Measurements from ENCODE around the gene EFL1. TPM values are rescaled to one million over a fixed set of nuclear protein-coding genes. Genes with fewer than 3 reads are reported as not detected.

The EFL1 gene
- total and polyA plus RNA-seq, 2 experiments from 2014 or later = 15.4 to 46.4 TPM

DNA sequence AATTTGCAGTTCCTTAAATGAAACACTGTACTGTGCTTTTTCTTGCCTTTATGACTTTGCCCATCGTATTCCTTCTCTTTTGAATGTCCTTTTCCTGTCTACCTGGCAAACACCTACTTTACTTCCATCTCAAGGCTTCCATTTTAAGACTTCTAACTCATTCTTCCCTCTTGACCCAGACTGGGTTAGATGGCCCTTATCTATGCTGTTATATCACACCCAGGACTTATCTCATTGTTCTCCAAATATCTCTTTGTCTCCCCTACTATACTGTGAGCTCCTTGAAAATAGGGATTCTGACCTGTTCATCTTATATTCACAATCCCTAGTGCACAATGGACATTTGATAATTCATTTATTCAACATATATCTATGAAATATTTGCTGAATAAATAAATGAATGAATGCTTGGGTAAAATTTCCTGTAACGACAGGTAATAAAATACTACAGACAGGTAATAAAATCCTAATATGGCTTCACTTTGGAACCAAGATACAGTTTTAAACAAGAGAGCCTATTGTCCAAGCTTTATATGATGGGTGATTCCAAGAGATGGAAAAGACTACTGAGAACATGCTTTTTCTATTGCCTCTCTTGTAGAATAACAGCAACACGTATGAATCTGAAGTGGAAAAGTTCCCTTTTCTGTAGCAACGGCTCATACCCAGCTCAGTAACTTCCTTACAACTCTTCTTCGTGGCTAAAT is 22.7 kb downstream of the EFL1 start:
- H3K36me3 ChIP-seq (ENCODE audit: insufficient read depth) = peaks cover 21% of the 10 kb centered on the region; the same call in 1 of the 2 replicates
- Mint-ChIP-seq H3K4me3 (no peak overlapping the region), H3K4me1 (no peaks in the 10 kb centered on the region), H3K36me3 (ENCODE audit: low read depth) (peaks cover 20% of the 10 kb centered on the region), H3K27ac (no peak overlapping the region), H3K27me3 (ENCODE audit: insufficient read depth, low read depth, poor library complexity) (no peaks in the 10 kb centered on the region), H3K9me3 (no peaks in the 10 kb centered on the region)
- H3K27me3 ChIP-seq (ENCODE audit: insufficient read depth) = no peaks in the 10 kb centered on the region
- no peaks in the 10 kb centered on the region for H4K20me1 ChIP-seq (replicated peaks; ENCODE audit: insufficient read depth)
- ATAC-seq = no peak
- H3K9me2 ChIP-seq (ENCODE audit: insufficient read depth) = no peaks in the 10 kb centered on the region
- no peak for DNase-seq (ENCODE audit: low spot score)
- TF ChIP-seq NANOG (IDR thresholded peaks at IDR 0.05; ENCODE audit: borderline replicate concordance) = no peak
- TF ChIP-seq POLR2AphosphoS5 (IDR thresholded peaks at IDR 0.05; ENCODE audit: low read depth) = no peak
- TF ChIP-seq ZNF114 (CRISPR knock-in tag; IDR thresholded peaks at IDR 0.05) = no peak
- TF ChIP-seq ZNF331 (CRISPR knock-in tag; IDR thresholded peaks at IDR 0.05; ENCODE audit: low read depth) = no peak
- TF ChIP-seq EZH2phosphoT487 (IDR thresholded peaks at IDR 0.05; ENCODE audit: unreplicated experiment) = no peak
- no peak for TF ChIP-seq JUNB (IDR thresholded peaks at IDR 0.05; ENCODE audit: unreplicated experiment)
- TF ChIP-seq, protein P1, sequence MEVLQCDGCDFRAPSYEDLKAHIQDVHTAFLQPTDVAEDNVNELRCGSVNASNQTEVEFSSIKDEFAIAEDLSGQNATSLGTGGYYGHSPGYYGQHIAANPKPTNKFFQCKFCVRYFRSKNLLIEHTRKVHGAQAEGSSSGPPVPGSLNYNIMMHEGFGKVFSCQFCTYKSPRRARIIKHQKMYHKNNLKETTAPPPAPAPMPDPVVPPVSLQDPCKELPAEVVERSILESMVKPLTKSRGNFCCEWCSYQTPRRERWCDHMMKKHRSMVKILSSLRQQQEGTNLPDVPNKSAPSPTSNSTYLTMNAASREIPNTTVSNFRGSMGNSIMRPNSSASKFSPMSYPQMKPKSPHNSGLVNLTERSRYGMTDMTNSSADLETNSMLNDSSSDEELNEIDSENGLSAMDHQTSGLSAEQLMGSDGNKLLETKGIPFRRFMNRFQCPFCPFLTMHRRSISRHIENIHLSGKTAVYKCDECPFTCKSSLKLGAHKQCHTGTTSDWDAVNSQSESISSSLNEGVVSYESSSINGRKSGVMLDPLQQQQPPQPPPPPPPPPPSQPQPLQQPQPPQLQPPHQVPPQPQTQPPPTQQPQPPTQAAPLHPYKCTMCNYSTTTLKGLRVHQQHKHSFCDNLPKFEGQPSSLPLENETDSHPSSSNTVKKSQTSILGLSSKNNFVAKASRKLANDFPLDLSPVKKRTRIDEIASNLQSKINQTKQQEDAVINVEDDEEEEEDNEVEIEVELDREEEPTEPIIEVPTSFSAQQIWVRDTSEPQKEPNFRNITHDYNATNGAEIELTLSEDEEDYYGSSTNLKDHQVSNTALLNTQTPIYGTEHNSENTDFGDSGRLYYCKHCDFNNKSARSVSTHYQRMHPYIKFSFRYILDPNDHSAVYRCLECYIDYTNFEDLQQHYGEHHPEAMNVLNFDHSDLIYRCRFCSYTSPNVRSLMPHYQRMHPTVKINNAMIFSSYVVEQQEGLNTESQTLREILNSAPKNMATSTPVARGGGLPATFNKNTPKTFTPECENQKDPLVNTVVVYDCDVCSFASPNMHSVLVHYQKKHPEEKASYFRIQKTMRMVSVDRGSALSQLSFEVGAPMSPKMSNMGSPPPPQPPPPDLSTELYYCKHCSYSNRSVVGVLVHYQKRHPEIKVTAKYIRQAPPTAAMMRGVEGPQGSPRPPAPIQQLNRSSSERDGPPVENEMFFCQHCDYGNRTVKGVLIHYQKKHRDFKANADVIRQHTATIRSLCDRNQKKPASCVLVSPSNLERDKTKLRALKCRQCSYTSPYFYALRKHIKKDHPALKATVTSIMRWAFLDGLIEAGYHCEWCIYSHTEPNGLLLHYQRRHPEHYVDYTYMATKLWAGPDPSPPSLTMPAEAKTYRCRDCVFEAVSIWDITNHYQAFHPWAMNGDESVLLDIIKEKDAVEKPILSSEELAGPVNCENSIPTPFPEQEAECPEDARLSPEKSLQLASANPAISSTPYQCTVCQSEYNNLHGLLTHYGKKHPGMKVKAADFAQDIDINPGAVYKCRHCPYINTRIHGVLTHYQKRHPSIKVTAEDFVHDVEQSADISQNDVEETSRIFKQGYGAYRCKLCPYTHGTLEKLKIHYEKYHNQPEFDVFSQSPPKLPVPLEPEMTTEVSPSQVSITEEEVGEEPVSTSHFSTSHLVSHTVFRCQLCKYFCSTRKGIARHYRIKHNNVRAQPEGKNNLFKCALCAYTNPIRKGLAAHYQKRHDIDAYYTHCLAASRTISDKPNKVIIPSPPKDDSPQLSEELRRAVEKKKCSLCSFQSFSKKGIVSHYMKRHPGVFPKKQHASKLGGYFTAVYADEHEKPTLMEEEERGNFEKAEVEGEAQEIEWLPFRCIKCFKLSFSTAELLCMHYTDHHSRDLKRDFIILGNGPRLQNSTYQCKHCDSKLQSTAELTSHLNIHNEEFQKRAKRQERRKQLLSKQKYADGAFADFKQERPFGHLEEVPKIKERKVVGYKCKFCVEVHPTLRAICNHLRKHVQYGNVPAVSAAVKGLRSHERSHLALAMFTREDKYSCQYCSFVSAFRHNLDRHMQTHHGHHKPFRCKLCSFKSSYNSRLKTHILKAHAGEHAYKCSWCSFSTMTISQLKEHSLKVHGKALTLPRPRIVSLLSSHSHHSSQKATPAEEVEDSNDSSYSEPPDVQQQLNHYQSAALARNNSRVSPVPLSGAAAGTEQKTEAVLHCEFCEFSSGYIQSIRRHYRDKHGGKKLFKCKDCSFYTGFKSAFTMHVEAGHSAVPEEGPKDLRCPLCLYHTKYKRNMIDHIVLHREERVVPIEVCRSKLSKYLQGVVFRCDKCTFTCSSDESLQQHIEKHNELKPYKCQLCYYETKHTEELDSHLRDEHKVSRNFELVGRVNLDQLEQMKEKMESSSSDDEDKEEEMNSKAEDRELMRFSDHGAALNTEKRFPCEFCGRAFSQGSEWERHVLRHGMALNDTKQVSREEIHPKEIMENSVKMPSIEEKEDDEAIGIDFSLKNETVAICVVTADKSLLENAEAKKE (CRISPR knock-in tag; IDR thresholded peaks at IDR 0.05) = no peak
- TF ChIP-seq, protein P2, sequence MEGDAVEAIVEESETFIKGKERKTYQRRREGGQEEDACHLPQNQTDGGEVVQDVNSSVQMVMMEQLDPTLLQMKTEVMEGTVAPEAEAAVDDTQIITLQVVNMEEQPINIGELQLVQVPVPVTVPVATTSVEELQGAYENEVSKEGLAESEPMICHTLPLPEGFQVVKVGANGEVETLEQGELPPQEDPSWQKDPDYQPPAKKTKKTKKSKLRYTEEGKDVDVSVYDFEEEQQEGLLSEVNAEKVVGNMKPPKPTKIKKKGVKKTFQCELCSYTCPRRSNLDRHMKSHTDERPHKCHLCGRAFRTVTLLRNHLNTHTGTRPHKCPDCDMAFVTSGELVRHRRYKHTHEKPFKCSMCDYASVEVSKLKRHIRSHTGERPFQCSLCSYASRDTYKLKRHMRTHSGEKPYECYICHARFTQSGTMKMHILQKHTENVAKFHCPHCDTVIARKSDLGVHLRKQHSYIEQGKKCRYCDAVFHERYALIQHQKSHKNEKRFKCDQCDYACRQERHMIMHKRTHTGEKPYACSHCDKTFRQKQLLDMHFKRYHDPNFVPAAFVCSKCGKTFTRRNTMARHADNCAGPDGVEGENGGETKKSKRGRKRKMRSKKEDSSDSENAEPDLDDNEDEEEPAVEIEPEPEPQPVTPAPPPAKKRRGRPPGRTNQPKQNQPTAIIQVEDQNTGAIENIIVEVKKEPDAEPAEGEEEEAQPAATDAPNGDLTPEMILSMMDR (conservative IDR thresholded peaks at IDR 0.05; ENCODE audit: low read depth in 2 of 2) = no peak
- TF ChIP-seq CREB1 (CRISPR knock-in tag; IDR thresholded peaks at IDR 0.05; ENCODE audit: low read depth) = no peak
- no peak for TF ChIP-seq EZH2 (IDR thresholded peaks at IDR 0.05; ENCODE audit: low read depth, unreplicated experiment)
- TF ChIP-seq, protein P3, sequence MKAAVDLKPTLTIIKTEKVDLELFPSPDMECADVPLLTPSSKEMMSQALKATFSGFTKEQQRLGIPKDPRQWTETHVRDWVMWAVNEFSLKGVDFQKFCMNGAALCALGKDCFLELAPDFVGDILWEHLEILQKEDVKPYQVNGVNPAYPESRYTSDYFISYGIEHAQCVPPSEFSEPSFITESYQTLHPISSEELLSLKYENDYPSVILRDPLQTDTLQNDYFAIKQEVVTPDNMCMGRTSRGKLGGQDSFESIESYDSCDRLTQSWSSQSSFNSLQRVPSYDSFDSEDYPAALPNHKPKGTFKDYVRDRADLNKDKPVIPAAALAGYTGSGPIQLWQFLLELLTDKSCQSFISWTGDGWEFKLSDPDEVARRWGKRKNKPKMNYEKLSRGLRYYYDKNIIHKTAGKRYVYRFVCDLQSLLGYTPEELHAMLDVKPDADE (IDR thresholded peaks at IDR 0.05) = no peak
- no peak for TF ChIP-seq STAT1 (IDR thresholded peaks at IDR 0.05; ENCODE audit: unreplicated experiment)
- TF ChIP-seq, protein P4, sequence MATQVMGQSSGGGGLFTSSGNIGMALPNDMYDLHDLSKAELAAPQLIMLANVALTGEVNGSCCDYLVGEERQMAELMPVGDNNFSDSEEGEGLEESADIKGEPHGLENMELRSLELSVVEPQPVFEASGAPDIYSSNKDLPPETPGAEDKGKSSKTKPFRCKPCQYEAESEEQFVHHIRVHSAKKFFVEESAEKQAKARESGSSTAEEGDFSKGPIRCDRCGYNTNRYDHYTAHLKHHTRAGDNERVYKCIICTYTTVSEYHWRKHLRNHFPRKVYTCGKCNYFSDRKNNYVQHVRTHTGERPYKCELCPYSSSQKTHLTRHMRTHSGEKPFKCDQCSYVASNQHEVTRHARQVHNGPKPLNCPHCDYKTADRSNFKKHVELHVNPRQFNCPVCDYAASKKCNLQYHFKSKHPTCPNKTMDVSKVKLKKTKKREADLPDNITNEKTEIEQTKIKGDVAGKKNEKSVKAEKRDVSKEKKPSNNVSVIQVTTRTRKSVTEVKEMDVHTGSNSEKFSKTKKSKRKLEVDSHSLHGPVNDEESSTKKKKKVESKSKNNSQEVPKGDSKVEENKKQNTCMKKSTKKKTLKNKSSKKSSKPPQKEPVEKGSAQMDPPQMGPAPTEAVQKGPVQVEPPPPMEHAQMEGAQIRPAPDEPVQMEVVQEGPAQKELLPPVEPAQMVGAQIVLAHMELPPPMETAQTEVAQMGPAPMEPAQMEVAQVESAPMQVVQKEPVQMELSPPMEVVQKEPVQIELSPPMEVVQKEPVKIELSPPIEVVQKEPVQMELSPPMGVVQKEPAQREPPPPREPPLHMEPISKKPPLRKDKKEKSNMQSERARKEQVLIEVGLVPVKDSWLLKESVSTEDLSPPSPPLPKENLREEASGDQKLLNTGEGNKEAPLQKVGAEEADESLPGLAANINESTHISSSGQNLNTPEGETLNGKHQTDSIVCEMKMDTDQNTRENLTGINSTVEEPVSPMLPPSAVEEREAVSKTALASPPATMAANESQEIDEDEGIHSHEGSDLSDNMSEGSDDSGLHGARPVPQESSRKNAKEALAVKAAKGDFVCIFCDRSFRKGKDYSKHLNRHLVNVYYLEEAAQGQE (IDR thresholded peaks at IDR 0.05; ENCODE audit: unreplicated experiment) = no peak
- no peaks in the 10 kb centered on the region; the same call in 1 of the 2 replicates for H3K79me2 ChIP-seq (replicated peaks; ENCODE audit: insufficient read depth)
- no peak overlapping the region for H3K4me3 ChIP-seq
- H3K4me1 ChIP-seq (ENCODE audit: insufficient read depth) = no peaks in the 10 kb centered on the region
- H3F3A ChIP-seq (replicated peaks; ENCODE audit: low read depth) = no peaks in the 10 kb centered on the region
- H3K27ac ChIP-seq (ENCODE audit: low read depth) = no peak overlapping the region
- H3K4me2 ChIP-seq = no peak overlapping the region
- no peak overlapping the region for H2AFZ ChIP-seq

All from GM23338 (cell line).